Endothelial cell of umbilical vein (primary cell): ENCODE measurements around the gene TOB2.

Experiments
- EZH2 ChIP-seq: IDR thresholded peaks from 2 replicates; pipeline ENCODE4 v1.6.1; 2012; ENCODE audit warnings: borderline replicate concordance, low read depth, mild to moderate bottlenecking, moderate library complexity, low read length, inconsistent platforms; ENCODE audit not compliant: severe bottlenecking
- FOS ChIP-seq: IDR thresholded peaks from 2 replicates; pipeline ENCODE4 v1.6.1; 2011; ENCODE audit warnings: mild to moderate bottlenecking, low read length, moderate library complexity, borderline replicate concordance; ENCODE audit not compliant: insufficient read depth
- JUN ChIP-seq: IDR thresholded peaks from 2 replicates; pipeline ENCODE4 v1.6.1; 2011; ENCODE audit warnings: borderline replicate concordance, low read depth; ENCODE audit not compliant: insufficient read length, insufficient read depth
- MYC ChIP-seq: IDR thresholded peaks from one replicate; pipeline ENCODE4 v1.6.1; 2011; ENCODE audit warnings: mild to moderate bottlenecking, low read depth, low read length
- POLR2A ChIP-seq: IDR thresholded peaks from 2 replicates; pipeline ENCODE4 v1.6.1; 2012; ENCODE audit warnings: low read depth, mild to moderate bottlenecking, control low read depth, low read length
- POLR2AphosphoS5 ChIP-seq: IDR thresholded peaks from 2 replicates; pipeline ENCODE4 v1.6.1; 2012; ENCODE audit warnings: low read depth, mild to moderate bottlenecking, control low read depth, low read length, moderate library complexity; ENCODE audit not compliant: insufficient read depth
- TF ChIP-seq, protein P1 (sequence below), 2 donors: IDR thresholded peaks; 1 replicate in 1 of 2; 2 replicates in 1 of 2; pipeline ENCODE4 v1.5.1; 2011; ENCODE audit warnings: low read length in 2 of 2, mild to moderate bottlenecking in 2 of 2, moderate library complexity in 2 of 2, control low read depth in 1 of 2, inconsistent platforms in 1 of 2, low read depth in 1 of 2; ENCODE audit not compliant: insufficient read depth in 1 of 2; ENCODE audit errors: extremely low read depth in 1 of 2

DNA sequence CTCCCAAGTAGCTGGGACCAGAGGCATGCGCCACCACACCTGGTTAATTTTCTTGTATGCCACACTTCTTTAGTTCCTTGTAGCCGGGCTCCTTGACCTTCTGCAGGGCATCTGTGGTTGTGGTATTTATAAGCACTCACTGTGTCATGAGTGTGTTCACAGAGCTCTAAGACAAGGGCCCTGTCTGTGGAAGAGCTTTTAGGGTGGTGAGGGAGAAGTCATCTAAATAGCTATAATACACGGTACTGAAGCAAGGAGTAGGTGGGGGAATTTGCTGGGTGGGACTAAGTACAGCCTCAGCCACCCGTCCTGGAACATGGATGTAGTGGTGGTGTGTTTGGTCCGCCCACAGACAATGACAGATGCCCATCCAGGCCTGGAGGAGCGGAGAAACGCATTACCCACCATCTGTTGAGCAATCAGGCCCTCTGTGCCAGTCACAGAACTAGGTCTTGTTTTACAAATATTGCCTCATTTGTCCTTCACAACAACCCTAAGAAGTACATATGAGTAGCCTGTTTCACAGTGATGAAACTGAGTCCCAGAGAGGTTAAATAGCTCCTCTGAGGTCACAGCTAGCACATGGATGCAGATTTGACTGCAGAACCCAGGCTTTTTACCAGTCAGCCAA, 32.4 kb upstream of the TOB2 start:
- TF ChIP-seq MYC (no peak), POLR2A (no peak), EZH2 (no peak), POLR2AphosphoS5 (no peak), JUN (no peak), FOS (no peak)
- TF ChIP-seq, protein P1, sequence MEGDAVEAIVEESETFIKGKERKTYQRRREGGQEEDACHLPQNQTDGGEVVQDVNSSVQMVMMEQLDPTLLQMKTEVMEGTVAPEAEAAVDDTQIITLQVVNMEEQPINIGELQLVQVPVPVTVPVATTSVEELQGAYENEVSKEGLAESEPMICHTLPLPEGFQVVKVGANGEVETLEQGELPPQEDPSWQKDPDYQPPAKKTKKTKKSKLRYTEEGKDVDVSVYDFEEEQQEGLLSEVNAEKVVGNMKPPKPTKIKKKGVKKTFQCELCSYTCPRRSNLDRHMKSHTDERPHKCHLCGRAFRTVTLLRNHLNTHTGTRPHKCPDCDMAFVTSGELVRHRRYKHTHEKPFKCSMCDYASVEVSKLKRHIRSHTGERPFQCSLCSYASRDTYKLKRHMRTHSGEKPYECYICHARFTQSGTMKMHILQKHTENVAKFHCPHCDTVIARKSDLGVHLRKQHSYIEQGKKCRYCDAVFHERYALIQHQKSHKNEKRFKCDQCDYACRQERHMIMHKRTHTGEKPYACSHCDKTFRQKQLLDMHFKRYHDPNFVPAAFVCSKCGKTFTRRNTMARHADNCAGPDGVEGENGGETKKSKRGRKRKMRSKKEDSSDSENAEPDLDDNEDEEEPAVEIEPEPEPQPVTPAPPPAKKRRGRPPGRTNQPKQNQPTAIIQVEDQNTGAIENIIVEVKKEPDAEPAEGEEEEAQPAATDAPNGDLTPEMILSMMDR (IDR thresholded peaks at IDR 0.05; ENCODE audit: extremely low read depth in 1 of 2, insufficient read depth in 1 of 2, low read depth in 1 of 2, low read length in 2 of 2) = no peak
